OCI-LY7 (cell line): ENCODE measurements around the gene ANKDD1B. TPM values are rescaled to one million over a fixed set of nuclear protein-coding genes. Genes with fewer than 3 reads are reported as not detected.

Experiments
- BruUV-seq: library from RNA; stranded (reverse); fragments of 400-500 nt; replicated peaks from 2 replicates; lab custom pipeline; 2021; lab: Mats Ljungman, UMichigan
- CTCF ChIA-PET: fragments of 300-600 bp; sonication (Branson Sonifier 250); formaldehyde crosslinking; loops from one replicate; lab custom pipeline; 2022; ENCODE audit warnings: antibody characterized with exemption; ENCODE audit not compliant: unreplicated experiment; lab: Charles Lee
- POLR2A ChIA-PET: fragments of 300-600 bp; sonication (Branson Sonifier 250); formaldehyde crosslinking; loops from one replicate; lab custom pipeline; 2022; ENCODE audit warnings: antibody characterized with exemption; lab: Charles Lee
- DNase-seq: peaks from one replicate; pipeline ENCODE4 v3.0.0-alpha.2; 2015; ENCODE audit warnings: low spot score
- H2AFZ ChIP-seq: fragments of 200-600 bp; sonication (generic), shearing (Covaris generic); 2 replicates; pipeline ENCODE4 v1.6.1; 2014; ENCODE audit warnings: mild to moderate bottlenecking, antibody characterized with exemption, low read length, moderate library complexity
- H3K27ac ChIP-seq: fragments of 200-600 bp; sonication (generic); 2 replicates; pipeline ENCODE4 v1.5.1; 2014; ENCODE audit warnings: mixed run types, low read depth, mild to moderate bottlenecking, moderate library complexity, low read length, inconsistent platforms; ENCODE audit not compliant: poor library complexity, severe bottlenecking
- H3K36me3 ChIP-seq: fragments of 200-600 bp; sonication (generic); 2 replicates; pipeline ENCODE4 v1.6.1; 2014; ENCODE audit warnings: mild to moderate bottlenecking, antibody characterized with exemption, low read length, moderate library complexity, mixed read lengths; ENCODE audit not compliant: insufficient read depth
- H3K4me1 ChIP-seq: fragments of 200-600 bp; sonication (generic); 2 replicates; pipeline ENCODE4 v1.5.1; 2014; ENCODE audit warnings: mild to moderate bottlenecking, low read length; ENCODE audit not compliant: insufficient read depth, poor library complexity, severe bottlenecking
- H3K4me2 ChIP-seq: fragments of 200-600 bp; sonication (generic); 2 replicates; pipeline ENCODE4 v1.6.1; 2014; ENCODE audit warnings: mild to moderate bottlenecking, low read length
- H3K4me3 ChIP-seq: fragments of 200-600 bp; sonication (generic); 2 replicates; pipeline ENCODE4 v1.5.1; 2014; ENCODE audit warnings: mild to moderate bottlenecking, low read depth, low read length; ENCODE audit not compliant: poor library complexity, severe bottlenecking
- H3K79me2 ChIP-seq: fragments of 200-600 bp; sonication (generic); 2 replicates; pipeline ENCODE4 v1.6.1; 2016; ENCODE audit warnings: low read depth, mild to moderate bottlenecking, low read length, moderate library complexity, mixed read lengths; ENCODE audit not compliant: insufficient read depth
- H3K9me2 ChIP-seq: fragments of 200-600 bp; sonication (generic); 2 replicates; pipeline ENCODE4 v1.6.1; 2016; ENCODE audit warnings: mild to moderate bottlenecking, low read length, mixed read lengths; ENCODE audit not compliant: insufficient read depth
- H3K9me3 ChIP-seq: fragments of 200-600 bp; sonication (generic); 2 replicates; pipeline ENCODE4 v1.6.1; 2014; ENCODE audit warnings: mild to moderate bottlenecking, mixed run types, low read length, mixed read lengths
- H4K20me1 ChIP-seq: fragments of 200-600 bp; sonication (generic); 2 replicates; pipeline ENCODE4 v1.6.1; 2014; ENCODE audit warnings: mild to moderate bottlenecking, antibody characterized with exemption, low read length, moderate library complexity, mixed read lengths; ENCODE audit not compliant: insufficient read depth
- CTCF ChIP-seq: fragments of 200-600 bp; sonication (generic); conservative IDR thresholded peaks from 2 replicates; pipeline ENCODE4 v1.5.1; 2014; ENCODE audit warnings: mild to moderate bottlenecking, antibody characterized with exemption, low read length, moderate library complexity, mixed read lengths
- EZH2phosphoT487 ChIP-seq: fragments of 200-600 bp; sonication (generic); IDR thresholded peaks from 2 replicates; pipeline ENCODE4 v1.6.1; 2018; ENCODE audit warnings: low read depth, borderline replicate concordance, mild to moderate bottlenecking, mixed run types, antibody characterized with exemption, low read length, moderate library complexity, mixed read lengths
- intact Hi-C: fragments of 100-400 bp; cut with micrococcal nuclease; formaldehyde crosslinking; loops from one replicate; pipeline ENCODE4 v1.10.0; 2022; ENCODE audit not compliant: unreplicated experiment
- total RNA-seq, 2 experiments: library from RNA; depleted of rRNA in 1 of 2; stranded (reverse); fragments of >200 nt in 1 of 2; shearing (Covaris generic) in 1 of 2; gene quantifications; 2 replicates each; pipeline ENCODE4 v1.2.3, GENCODE V29; 2014 to 2022

Gene ANKDD1B
- total RNA-seq, 2 experiments from 2014 or later, result not detected

GRCh38 chr5:75648712-75649111 lies 37.5 kb downstream of the ANKDD1B start:
- H3K9me3 ChIP-seq, result no peaks in the 10 kb centered on the region
- H3K4me3 ChIP-seq, result no peak overlapping the region
- H3K36me3 ChIP-seq, result no peaks in the 10 kb centered on the region
- no peak overlapping the region for H3K27ac ChIP-seq
- H3K79me2 ChIP-seq, result no peaks in the 10 kb centered on the region
- POLR2A ChIA-PET, result no interaction called here
- TF ChIP-seq EZH2phosphoT487 (no peak), CTCF (no peak)
- no TSS peak for BruUV-seq
- intact Hi-C loops, result no loop called here
- DNase-seq, result no peak
- CTCF ChIA-PET, result no interaction called here
- H2AFZ ChIP-seq, result no peak overlapping the region
- no peaks in the 10 kb centered on the region for H3K4me1 ChIP-seq
- H3K4me2 ChIP-seq, result no peak overlapping the region
- H3K9me2 ChIP-seq, result no peaks in the 10 kb centered on the region
- H4K20me1 ChIP-seq, result no peaks in the 10 kb centered on the region

DNA sequence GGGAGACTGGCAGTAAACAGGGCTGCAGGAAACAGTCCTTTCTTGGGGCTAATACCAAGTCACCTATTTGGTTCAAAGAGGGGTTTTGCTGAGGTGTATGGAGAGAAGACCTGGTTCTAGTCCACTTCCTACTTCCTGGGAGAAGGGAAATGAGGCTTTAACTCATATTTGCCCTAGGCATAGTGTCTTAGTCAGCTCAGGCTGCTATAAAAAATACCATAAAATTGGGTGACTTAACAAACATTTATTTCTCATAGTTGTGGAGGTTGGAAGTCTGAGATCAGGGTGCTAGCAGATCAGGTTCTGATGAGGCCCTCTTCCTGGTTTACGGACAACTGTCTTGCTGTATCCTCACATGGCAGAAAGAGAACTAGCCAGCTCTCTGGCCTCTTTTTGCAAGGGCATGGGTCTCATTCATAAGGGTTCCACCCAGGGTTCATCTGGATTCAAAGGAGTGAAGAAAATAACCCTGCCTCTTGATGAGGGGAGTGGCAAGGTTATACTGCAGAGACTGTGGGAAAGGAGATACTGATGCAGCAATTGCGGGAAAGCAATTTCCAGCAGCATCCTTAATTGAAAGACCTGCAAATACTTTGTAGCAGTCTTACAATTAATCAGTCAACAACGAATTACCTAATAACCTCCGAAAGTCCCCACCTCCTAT lies 40.5 kb downstream of the ANKDD1B start:
- CTCF ChIA-PET, result no interaction called here
- Histone ChIP-seq H3K27ac (no peak overlapping the region), H3K4me2 (no peak overlapping the region), H3K79me2 (no peaks in the 10 kb centered on the region), H4K20me1 (no peaks in the 10 kb centered on the region), H2AFZ (no peak overlapping the region), H3K4me3 (no peak overlapping the region), H3K4me1 (no peaks in the 10 kb centered on the region), H3K9me2 (no peaks in the 10 kb centered on the region), H3K36me3 (no peaks in the 10 kb centered on the region), H3K9me3 (no peaks in the 10 kb centered on the region)
- BruUV-seq, result no TSS peak
- POLR2A ChIA-PET, result no interaction called here
- intact Hi-C loops, result no loop called here
- TF ChIP-seq CTCF (no peak), EZH2phosphoT487 (no peak)
- DNase-seq, result no peak

DNA sequence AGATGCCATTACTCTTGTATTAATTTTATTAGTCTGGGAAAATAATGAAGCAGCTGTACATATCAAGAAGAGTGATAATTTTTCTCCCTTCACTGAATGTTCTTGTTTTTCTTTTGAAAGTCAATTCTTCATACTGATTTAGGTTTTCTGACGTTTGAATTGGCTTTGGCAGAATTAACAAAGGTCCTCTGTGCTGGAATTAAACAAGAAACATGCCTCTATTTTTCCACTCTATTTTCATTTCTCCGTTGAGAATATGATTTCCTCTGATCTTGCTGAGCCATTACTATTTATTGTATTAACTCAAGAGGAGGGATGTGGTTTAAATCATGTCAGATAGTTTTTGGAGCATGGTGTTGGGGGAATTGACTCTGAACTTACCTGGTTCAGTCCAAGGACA lies 42.3 kb downstream of the ANKDD1B start:
- intact Hi-C loops, result no loop called here

More for the DNA sequence above, 42.3 kb downstream of the ANKDD1B start:
- ChIA-PET CTCF (no interaction called here), POLR2A (no interaction called here)
- no peak overlapping the region for H3K4me2 ChIP-seq
- H3K9me3 ChIP-seq, result no peaks in the 10 kb centered on the region
- no TSS peak for BruUV-seq
- no peak overlapping the region for H2AFZ ChIP-seq
- H4K20me1 ChIP-seq, result no peaks in the 10 kb centered on the region
- H3K79me2 ChIP-seq, result no peaks in the 10 kb centered on the region
- no peak for DNase-seq
- no peaks in the 10 kb centered on the region for H3K36me3 ChIP-seq
- TF ChIP-seq EZH2phosphoT487, result no peak
- no peak for TF ChIP-seq CTCF
- no peaks in the 10 kb centered on the region for H3K4me1 ChIP-seq
- no peaks in the 10 kb centered on the region for H3K9me2 ChIP-seq
- no peak overlapping the region for H3K4me3 ChIP-seq
- H3K27ac ChIP-seq, result no peak overlapping the region
